Thyroid gland (tissue), 4 donors: ENCODE results near the gene PLPPR1. TPM values are rescaled to one million over a fixed set of nuclear protein-coding genes. Genes with fewer than 3 reads are reported as not detected.
"Not testable (repeated sequence)": the region's sequence is repeated elsewhere in the genome, so short reads cannot be mapped to it uniquely, and the experiment has no call there.

Source experiments
- DNase-seq, 2 donors: peaks; one replicate each; pipeline ENCODE4 v3.0.0-alpha.2; 2019
- H3K27ac ChIP-seq, 3 donors: fragments of 200-600 bp; sonication (generic); 1 replicate in 2 of 3; 2 replicates in 1 of 3; pipeline ENCODE4 v1.5.1; 2016 to 2019; ENCODE audit warnings: mild to moderate bottlenecking in 1 of 3, moderate library complexity in 1 of 3
- H3K27me3 ChIP-seq: fragments of 200-600 bp; sonication (generic); one replicate; pipeline ENCODE4 v1.5.1; 2019
- H3K36me3 ChIP-seq, 2 donors: fragments of 200-600 bp; sonication (generic); one replicate each; pipeline ENCODE4 v1.5.1; 2016 to 2019
- H3K4me1 ChIP-seq, 2 donors: fragments of 200-600 bp; sonication (generic); one replicate each; pipeline ENCODE4 v1.5.1; 2017 to 2019
- H3K4me3 ChIP-seq, 3 donors: fragments of 200-600 bp; sonication (generic); replicated peaks in 1 of 3; 1 replicate in 2 of 3; 2 replicates in 1 of 3; pipeline ENCODE4 v1.5.1; 2016; ENCODE audit warnings: mild to moderate bottlenecking in 1 of 3
- H3K9me3 ChIP-seq: fragments of 200-600 bp; sonication (generic); one replicate; pipeline ENCODE4 v1.5.1; 2017
- CTCF ChIP-seq, 6 experiments: fragments of 200-600 bp in 3 of 6; fragments of 450-650 bp in 3 of 6; sonication (generic) in 3 of 6; IDR thresholded peaks; one replicate each; pipeline ENCODE4 v1.5.1; 2016 to 2019; ENCODE audit warnings: antibody characterized with exemption in 6 of 6, mild to moderate bottlenecking in 2 of 6, inconsistent platforms in 1 of 6, moderate library complexity in 1 of 6
- POLR2A ChIP-seq, 2 donors: fragments of 450-650 bp; IDR thresholded peaks; one replicate each; pipeline ENCODE4 v1.6.1; 2017; ENCODE audit warnings: antibody characterized with exemption in 2 of 2, mild to moderate bottlenecking in 2 of 2, moderate library complexity in 1 of 2
- WGBS, 2 donors: methylation state at CpG; one replicate each; pipeline ENCODE4 v1.1.5; 2017; 5-methylcytosine and 5-hydroxymethylcytosine counted together
- intact Hi-C: fragments of 100-400 bp; cut with DNase I; formaldehyde crosslinking; loops from one replicate; pipeline ENCODE4 v1.15.1; 2023
- total RNA-seq, 4 donors: library from RNA; depleted of rRNA; stranded (reverse); fragments of >200 nt; gene quantifications; one replicate each; pipeline ENCODE4 v1.2.3, GENCODE V29; 2016

PLPPR1 gene
- total RNA-seq, 4 donors from 2014 or later, result 0.22 to 0.24 TPM; not detected in 2

- H3K4me3 ChIP-seq, result no peak overlapping the region
- H3K4me1 ChIP-seq, result no peaks in the 10 kb centered on the region
- WGBS, 2 donors, result 82 to 89% methylated on average over 3 of the region's 3 CpGs
- TF ChIP-seq POLR2A (IDR thresholded peaks at IDR 0.05) (no peak), CTCF (IDR thresholded peaks at IDR 0.05) (no peak)
- no peak overlapping the region for H3K27ac ChIP-seq
- H3K36me3 ChIP-seq, result no peaks in the 10 kb centered on the region
- no peak for DNase-seq
- H3K9me3 ChIP-seq, result no peaks in the 10 kb centered on the region
- intact Hi-C loops, result no loop called here
- H3K27me3 ChIP-seq, result no peaks in the 10 kb centered on the region
Observed at GRCh38 chr9:101271102-101271501, 242.6 kb downstream of the PLPPR1 start.

- Histone ChIP-seq H3K36me3 (no peaks in the 10 kb centered on the region), H3K27ac (no peak overlapping the region), H3K27me3 (no peaks in the 10 kb centered on the region), H3K4me3 (no peak overlapping the region), H3K4me1 (no peaks in the 10 kb centered on the region), H3K9me3 (no peaks in the 10 kb centered on the region)
- intact Hi-C loops, result no loop called here
- TF ChIP-seq CTCF (IDR thresholded peaks at IDR 0.05) (no peak), POLR2A (IDR thresholded peaks at IDR 0.05) (no peak)
- 75 to 77% methylated on average over 8 of the region's 8 CpGs for WGBS, 2 donors
- DNase-seq, result no peak
Observed at GRCh38 chr9:101274971-101275768, 246.6 kb downstream of the PLPPR1 start.

- TF ChIP-seq CTCF (IDR thresholded peaks at IDR 0.05) (no peak), POLR2A (IDR thresholded peaks at IDR 0.05) (no peak)
- H3K4me1 ChIP-seq, result no peaks in the 10 kb centered on the region
- intact Hi-C loops, result no loop called here
Observed at GRCh38 chr9:101275769-101276250, 247.3 kb downstream of the PLPPR1 start.

GRCh38 chr9:101291043-101291442 is 262.5 kb downstream of the PLPPR1 start:
- intact Hi-C loops, H3K4me1 ChIP-seq: not testable (repeated sequence)
- WGBS, 2 donors, result 89 to 91% methylated on average over 5 to 10 of the region's 12 CpGs

More at GRCh38 chr9:101275769-101276250, 247.3 kb downstream of the PLPPR1 start:
- no peak for DNase-seq
- Histone ChIP-seq H3K36me3 (no peaks in the 10 kb centered on the region), H3K27ac (no peak overlapping the region), H3K9me3 (no peaks in the 10 kb centered on the region), H3K27me3 (no peaks in the 10 kb centered on the region), H3K4me3 (no peak overlapping the region)
- WGBS, 2 donors, result 64 to 73% methylated on average over 6 of the region's 6 CpGs

DNA sequence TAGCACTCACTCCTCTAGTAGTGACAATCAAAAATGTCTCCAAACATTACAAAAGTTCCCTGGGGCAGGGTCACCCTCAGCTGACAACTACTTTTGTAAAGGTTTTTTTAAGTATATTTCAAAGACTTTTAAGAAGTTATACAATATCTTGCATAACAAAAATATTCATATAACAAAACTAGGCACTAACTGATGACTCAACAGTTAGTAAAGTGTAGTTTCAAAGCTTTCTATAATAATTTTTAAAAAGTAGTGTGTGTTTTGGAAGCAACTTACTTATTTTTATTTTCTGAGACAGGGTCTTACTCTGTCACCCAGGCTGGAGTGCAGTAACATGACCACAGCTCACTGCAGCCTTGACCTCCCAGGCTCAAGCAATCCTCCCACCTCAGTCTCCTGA is 271.4 kb downstream of the PLPPR1 start:
- H3K4me1 ChIP-seq, result no peaks in the 10 kb centered on the region
- no peaks in the 10 kb centered on the region for H3K27me3 ChIP-seq
- H3K4me3 ChIP-seq, result no peak overlapping the region
- no peaks in the 10 kb centered on the region for H3K36me3 ChIP-seq
- no peak for TF ChIP-seq CTCF (IDR thresholded peaks at IDR 0.05)
- TF ChIP-seq POLR2A (IDR thresholded peaks at IDR 0.05), result no peak
- no peaks in the 10 kb centered on the region for H3K9me3 ChIP-seq
- no peak for DNase-seq
- intact Hi-C loops, result no loop called here
- H3K27ac ChIP-seq, result no peak overlapping the region

More at GRCh38 chr9:101291043-101291442, 262.5 kb downstream of the PLPPR1 start:
- not testable (repeated sequence) for DNase-seq, H3K36me3 ChIP-seq, H3K9me3 ChIP-seq, H3K27ac ChIP-seq, H3K4me3 ChIP-seq, H3K27me3 ChIP-seq
